ENCODE results near the gene SNX11.

The SNX11 gene

DNA sequence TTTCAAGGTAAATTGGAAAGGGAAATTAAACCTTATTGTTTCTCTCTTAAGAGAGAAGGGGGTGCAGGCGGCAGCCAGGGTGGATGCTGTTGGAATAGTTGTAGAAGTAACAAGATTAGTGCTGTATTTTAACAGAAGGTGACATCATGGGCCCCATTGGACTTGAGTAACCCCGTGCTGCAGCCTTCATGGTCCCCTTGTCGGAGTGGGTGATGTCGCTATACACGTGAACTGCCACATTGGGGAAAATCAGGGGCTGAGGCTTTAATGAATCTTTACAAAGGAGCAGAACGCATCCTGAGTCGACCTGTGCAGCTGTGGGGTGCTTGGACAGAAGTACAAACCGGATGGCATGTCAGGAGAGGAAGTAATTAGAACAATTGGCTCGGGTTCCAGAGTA lies 3.2 kb downstream of the SNX11 start:
- DNase-seq (ENCODE audit: extremely low read depth, insufficient read length), result peak; percentile 45
- TF ChIP-seq, protein P1, sequence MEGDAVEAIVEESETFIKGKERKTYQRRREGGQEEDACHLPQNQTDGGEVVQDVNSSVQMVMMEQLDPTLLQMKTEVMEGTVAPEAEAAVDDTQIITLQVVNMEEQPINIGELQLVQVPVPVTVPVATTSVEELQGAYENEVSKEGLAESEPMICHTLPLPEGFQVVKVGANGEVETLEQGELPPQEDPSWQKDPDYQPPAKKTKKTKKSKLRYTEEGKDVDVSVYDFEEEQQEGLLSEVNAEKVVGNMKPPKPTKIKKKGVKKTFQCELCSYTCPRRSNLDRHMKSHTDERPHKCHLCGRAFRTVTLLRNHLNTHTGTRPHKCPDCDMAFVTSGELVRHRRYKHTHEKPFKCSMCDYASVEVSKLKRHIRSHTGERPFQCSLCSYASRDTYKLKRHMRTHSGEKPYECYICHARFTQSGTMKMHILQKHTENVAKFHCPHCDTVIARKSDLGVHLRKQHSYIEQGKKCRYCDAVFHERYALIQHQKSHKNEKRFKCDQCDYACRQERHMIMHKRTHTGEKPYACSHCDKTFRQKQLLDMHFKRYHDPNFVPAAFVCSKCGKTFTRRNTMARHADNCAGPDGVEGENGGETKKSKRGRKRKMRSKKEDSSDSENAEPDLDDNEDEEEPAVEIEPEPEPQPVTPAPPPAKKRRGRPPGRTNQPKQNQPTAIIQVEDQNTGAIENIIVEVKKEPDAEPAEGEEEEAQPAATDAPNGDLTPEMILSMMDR (IDR thresholded peaks at IDR 0.05; ENCODE audit: insufficient read depth, low read length, poor library complexity, severe bottlenecking), result no peak
- Histone ChIP-seq H3K4me3 (replicated peaks; ENCODE audit: low read depth, low read length) (peak overlapping the region; percentile 24), H3K27me3 (replicated peaks; ENCODE audit: control insufficient read depth, insufficient read depth, low read length) (no peaks in the 10 kb centered on the region), H3K36me3 (ENCODE audit: control insufficient read depth, insufficient read depth, low read length) (peaks cover 2% of the 10 kb centered on the region; the same call in 1 of the 2 replicates)

- DNase-seq (ENCODE audit: extremely low read depth, insufficient read length), result no peak
- H3K4me3 ChIP-seq (replicated peaks; ENCODE audit: low read depth, low read length), result peak overlapping the region; percentile 66
- H3K27me3 ChIP-seq (replicated peaks; ENCODE audit: control insufficient read depth, insufficient read depth, low read length), result no peaks in the 10 kb centered on the region
- H3K36me3 ChIP-seq (ENCODE audit: control insufficient read depth, insufficient read depth, low read length), result peaks cover 8% of the 10 kb centered on the region
- TF ChIP-seq, protein P1 (IDR thresholded peaks at IDR 0.05; ENCODE audit: insufficient read depth, low read length, poor library complexity, severe bottlenecking), result no peak
Measured at GRCh38 chr17:48111937-48112241, 4.3 kb downstream of the SNX11 start.

DNA sequence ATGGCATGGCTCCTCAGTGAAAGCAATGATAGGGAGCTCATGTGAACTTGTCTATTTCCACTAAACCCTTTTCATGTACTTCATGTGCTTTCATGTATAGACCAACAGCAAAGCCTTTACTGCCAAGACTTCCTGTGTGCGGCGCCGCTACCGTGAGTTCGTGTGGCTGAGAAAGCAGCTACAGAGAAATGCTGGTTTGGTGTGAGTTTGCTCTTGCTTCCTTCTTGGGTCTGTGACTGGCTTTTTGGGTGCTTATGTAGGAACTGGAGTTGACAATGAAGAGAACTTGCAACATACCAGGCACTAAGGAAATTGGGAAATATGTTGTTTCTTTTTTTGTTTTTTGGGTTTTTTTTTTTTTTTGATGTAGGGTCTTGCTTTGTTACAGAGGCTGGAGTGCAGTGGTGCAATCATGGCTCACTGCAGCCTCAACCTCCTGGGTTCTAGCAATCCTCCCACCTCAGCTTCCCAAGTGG lies 5.7 kb downstream of the SNX11 start:
- Histone ChIP-seq H3K36me3 (ENCODE audit: control insufficient read depth, insufficient read depth, low read length) (peaks cover 8% of the 10 kb centered on the region), H3K4me3 (replicated peaks; ENCODE audit: low read depth, low read length) (peak overlapping the region; percentile 66), H3K27me3 (replicated peaks; ENCODE audit: control insufficient read depth, insufficient read depth, low read length) (no peaks in the 10 kb centered on the region)
- TF ChIP-seq, protein P1 (IDR thresholded peaks at IDR 0.05; ENCODE audit: insufficient read depth, low read length, poor library complexity, severe bottlenecking), result no peak
- peak; percentile 57 for DNase-seq (ENCODE audit: extremely low read depth, insufficient read length)

GRCh38 chr17:48121923-48122664 lies 14.5 kb downstream of the SNX11 start:
- DNase-seq (ENCODE audit: extremely low read depth, insufficient read length), result no peak
- Histone ChIP-seq H3K27me3 (replicated peaks; ENCODE audit: control insufficient read depth, insufficient read depth, low read length) (no peaks in the 10 kb centered on the region), H3K36me3 (ENCODE audit: control insufficient read depth, insufficient read depth, low read length) (peaks cover 33% of the 10 kb centered on the region), H3K4me3 (replicated peaks; ENCODE audit: low read depth, low read length) (no peak overlapping the region)
- TF ChIP-seq, protein P1 (IDR thresholded peaks at IDR 0.05; ENCODE audit: insufficient read depth, low read length, poor library complexity, severe bottlenecking), result no peak

- DNase-seq (ENCODE audit: extremely low read depth, insufficient read length), result no peak
- Histone ChIP-seq H3K36me3 (ENCODE audit: control insufficient read depth, insufficient read depth, low read length) (peaks cover 33% of the 10 kb centered on the region), H3K27me3 (replicated peaks; ENCODE audit: control insufficient read depth, insufficient read depth, low read length) (no peaks in the 10 kb centered on the region), H3K4me3 (replicated peaks; ENCODE audit: low read depth, low read length) (no peak overlapping the region)
- TF ChIP-seq, protein P1 (IDR thresholded peaks at IDR 0.05; ENCODE audit: insufficient read depth, low read length, poor library complexity, severe bottlenecking), result no peak
Measured at GRCh38 chr17:48122665-48123045, 15.1 kb downstream of the SNX11 start.

Data from GM06990 (cell line).